SU-DHL-6 (cell line): ENCODE results near the gene TCF23.

Experiments used
- EZH2phosphoT487 ChIP-seq: fragments of 200-600 bp; sonication (generic), shearing (Covaris generic); conservative IDR thresholded peaks from 2 replicates; pipeline ENCODE4 v1.6.1; 2018; ENCODE audit warnings: mild to moderate bottlenecking, antibody characterized with exemption, low read length, moderate library complexity, mixed read lengths
- TF ChIP-seq, protein P1 (sequence below): fragments of 200-600 bp; sonication (generic); IDR thresholded peaks from one replicate; pipeline ENCODE4 v1.5.1; 2017; ENCODE audit warnings: antibody characterized with exemption, mild to moderate bottlenecking, low read length, moderate library complexity; ENCODE audit not compliant: insufficient read depth, poor library complexity, severe bottlenecking

DNA sequence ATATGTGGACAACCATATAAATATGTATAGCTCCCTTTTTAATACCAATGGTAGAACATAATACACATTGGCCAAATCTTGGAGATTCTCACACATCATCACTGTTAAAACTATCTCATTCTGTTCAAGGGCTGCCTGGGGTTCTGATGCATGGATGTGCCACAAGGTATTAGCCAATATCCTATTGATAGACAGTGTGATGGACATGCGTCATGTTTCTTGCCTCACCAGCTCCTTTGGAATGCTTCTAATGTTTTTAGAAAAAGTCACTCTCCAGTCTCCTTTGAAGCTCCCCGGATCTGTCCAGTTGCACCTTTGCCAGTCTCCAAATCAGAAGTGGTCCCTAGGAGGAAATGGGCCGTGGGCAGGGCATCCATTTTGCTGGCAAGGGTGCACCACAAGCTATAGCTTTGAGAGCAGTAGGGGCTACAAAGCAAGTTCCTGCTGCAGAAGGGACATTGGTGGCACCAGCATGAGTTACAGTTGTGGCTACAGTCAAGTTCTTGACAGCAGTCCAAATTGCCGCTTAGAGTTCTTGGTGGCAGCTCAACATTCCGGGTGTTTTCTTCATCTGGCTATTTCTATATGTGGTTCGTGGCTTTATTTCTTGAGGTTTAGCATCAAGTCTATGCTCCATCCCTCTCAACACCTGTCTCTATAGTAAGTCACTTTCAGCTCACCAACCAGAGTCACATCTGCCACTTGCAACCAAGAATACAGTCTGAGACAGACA is 38.0 kb downstream of the TCF23 start:
- TF ChIP-seq, protein P1, sequence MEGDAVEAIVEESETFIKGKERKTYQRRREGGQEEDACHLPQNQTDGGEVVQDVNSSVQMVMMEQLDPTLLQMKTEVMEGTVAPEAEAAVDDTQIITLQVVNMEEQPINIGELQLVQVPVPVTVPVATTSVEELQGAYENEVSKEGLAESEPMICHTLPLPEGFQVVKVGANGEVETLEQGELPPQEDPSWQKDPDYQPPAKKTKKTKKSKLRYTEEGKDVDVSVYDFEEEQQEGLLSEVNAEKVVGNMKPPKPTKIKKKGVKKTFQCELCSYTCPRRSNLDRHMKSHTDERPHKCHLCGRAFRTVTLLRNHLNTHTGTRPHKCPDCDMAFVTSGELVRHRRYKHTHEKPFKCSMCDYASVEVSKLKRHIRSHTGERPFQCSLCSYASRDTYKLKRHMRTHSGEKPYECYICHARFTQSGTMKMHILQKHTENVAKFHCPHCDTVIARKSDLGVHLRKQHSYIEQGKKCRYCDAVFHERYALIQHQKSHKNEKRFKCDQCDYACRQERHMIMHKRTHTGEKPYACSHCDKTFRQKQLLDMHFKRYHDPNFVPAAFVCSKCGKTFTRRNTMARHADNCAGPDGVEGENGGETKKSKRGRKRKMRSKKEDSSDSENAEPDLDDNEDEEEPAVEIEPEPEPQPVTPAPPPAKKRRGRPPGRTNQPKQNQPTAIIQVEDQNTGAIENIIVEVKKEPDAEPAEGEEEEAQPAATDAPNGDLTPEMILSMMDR: no peak
- no peak for TF ChIP-seq EZH2phosphoT487
